ENCODE data around the gene YJU2. TPM values are rescaled to one million over a fixed set of nuclear protein-coding genes. Genes with fewer than 3 reads are reported as not detected.

YJU2 gene
- total and polyA plus RNA-seq, 2 of the 8 experiments (the other 6 are each of a cell fraction or from before 2014, with no cell fraction given) = 26.8 to 27.7 TPM

DNA sequence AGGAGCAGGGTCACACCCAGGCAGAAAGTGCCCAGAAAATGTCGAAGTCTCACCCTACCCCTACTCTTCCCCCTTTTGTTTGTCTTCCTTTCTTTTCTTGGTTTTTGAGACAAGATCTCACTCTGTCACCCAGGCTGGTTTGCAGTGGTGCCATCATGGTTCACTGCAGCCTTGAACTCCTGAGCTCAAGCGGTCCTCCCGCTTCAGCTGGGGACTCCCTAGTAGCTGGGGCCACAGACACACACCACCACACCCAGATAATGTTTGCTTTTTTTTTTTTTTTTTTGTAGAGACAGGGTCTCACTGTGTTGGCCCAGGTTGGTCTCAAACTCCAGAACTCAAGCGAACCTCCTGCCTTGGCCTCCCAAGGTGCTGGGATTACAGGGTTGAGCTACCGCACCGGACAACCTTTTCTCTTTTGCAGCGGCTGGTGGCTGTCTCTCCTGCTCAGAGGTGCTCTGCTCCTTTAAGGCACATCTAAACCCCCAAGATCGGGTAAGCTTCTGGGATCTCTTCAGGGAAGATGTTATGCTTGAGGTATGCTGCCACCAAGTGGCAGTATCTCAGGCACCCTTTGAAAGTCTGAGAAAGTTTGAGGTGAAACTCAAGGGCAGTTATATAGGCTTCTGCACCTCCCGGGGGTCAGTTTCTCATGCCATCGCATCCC, 39.9 kb upstream of the YJU2 start (continued):
- TF ChIP-seq, protein P1, sequence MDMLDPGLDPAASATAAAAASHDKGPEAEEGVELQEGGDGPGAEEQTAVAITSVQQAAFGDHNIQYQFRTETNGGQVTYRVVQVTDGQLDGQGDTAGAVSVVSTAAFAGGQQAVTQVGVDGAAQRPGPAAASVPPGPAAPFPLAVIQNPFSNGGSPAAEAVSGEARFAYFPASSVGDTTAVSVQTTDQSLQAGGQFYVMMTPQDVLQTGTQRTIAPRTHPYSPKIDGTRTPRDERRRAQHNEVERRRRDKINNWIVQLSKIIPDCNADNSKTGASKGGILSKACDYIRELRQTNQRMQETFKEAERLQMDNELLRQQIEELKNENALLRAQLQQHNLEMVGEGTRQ (IDR thresholded peaks at IDR 0.05; ENCODE audit: low read length) = no peak
- TF ChIP-seq CHD2 (IDR thresholded peaks at IDR 0.05; ENCODE audit: low read length) (no peak), SP1 (IDR thresholded peaks at IDR 0.05; ENCODE audit: low read depth, low read length) (no peak), SP4 (IDR thresholded peaks at IDR 0.05; ENCODE audit: low read length) (no peak), KDM4A (IDR thresholded peaks at IDR 0.05; ENCODE audit: low read depth, low read length, severe bottlenecking) (no peak), SIN3A (conservative IDR thresholded peaks at IDR 0.05 in 1 of 2, IDR thresholded peaks at IDR 0.05 in 1 of 2; ENCODE audit: low read depth in 1 of 2, low read length in 2 of 2) (no peak)
- TF ChIP-seq, protein P2, sequence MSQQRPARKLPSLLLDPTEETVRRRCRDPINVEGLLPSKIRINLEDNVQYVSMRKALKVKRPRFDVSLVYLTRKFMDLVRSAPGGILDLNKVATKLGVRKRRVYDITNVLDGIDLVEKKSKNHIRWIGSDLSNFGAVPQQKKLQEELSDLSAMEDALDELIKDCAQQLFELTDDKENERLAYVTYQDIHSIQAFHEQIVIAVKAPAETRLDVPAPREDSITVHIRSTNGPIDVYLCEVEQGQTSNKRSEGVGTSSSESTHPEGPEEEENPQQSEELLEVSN (IDR thresholded peaks at IDR 0.05) = no peak
